Left renal cortex interstitium (tissue), 4 donors: Measurements from ENCODE around the gene NME2. TPM values are rescaled to one million over a fixed set of nuclear protein-coding genes. Genes with fewer than 3 reads are reported as not detected.
"Not testable (repeated sequence)": the region's sequence is repeated elsewhere in the genome, so short reads cannot be mapped to it uniquely, and the experiment has no call there.

Experiments
- DNase-seq, 4 donors: peaks; one replicate each; pipeline ENCODE4 v3.0.0-alpha.2; 2013; ENCODE audit warnings: low read depth in 4 of 4, low spot score in 2 of 4, missing footprints in 1 of 4
- polyA plus RNA-seq, 4 donors: library from polyadenylated mRNA; unstranded; fragments of 120-200 nt; gene quantifications; one replicate each; pipeline ENCODE4 v1.2.1, GENCODE V29; 2013; ENCODE audit not compliant: insufficient read length in 4 of 4

Gene NME2
- polyA plus RNA-seq, 4 donors = 231 to 326 (median 262) TPM

GRCh38 chr17:51150932-51151331, 15.3 kb upstream of the NME2 start:
- DNase-seq = no peak

- DNase-seq = no peak
These were observed 13.4 kb upstream of the NME2 start for GRCh38 chr17:51152766-51153209.

- DNase-seq = peak; percentile 97 to 98 (median 98)
These were observed 12.8 kb upstream of the NME2 start, which contains the start of gene NME1 for GRCh38 chr17:51153210-51154072. NME1 (plus strand) TSS chr17:51153559; CDS start chr17:51155655, 2,096 bp downstream.

GRCh38 chr17:51154176-51154575, 12.0 kb upstream of the NME2 start:
- DNase-seq = peak in 1 of 4 donors; percentile 13

GRCh38 chr17:51155416-51155815, 10.8 kb upstream of the NME2 start:
- DNase-seq = no peak

- DNase-seq = no peak
These were observed 6.6 kb upstream of the NME2 start for GRCh38 chr17:51159604-51160003.

- DNase-seq = no peak
These were observed 4.7 kb upstream of the NME2 start for GRCh38 chr17:51161541-51161940.

- no peak for DNase-seq
These were observed 1.1 kb upstream of the NME2 start for GRCh38 chr17:51164911-51165679.

- no peak for DNase-seq
These were observed 472 bp upstream of the NME2 start for GRCh38 chr17:51165680-51166197.

GRCh38 chr17:51166987-51167931, 1.0 kb downstream of the NME2 start:
- peak in 1 of 4 donors; percentile 18 for DNase-seq

- no peak for DNase-seq
These were observed 3.1 kb downstream of the NME2 start for GRCh38 chr17:51169340-51169739.

GRCh38 chr17:51170736-51171135, 4.5 kb downstream of the NME2 start:
- no peak for DNase-seq

GRCh38 chr17:51172030-51172429, 5.8 kb downstream of the NME2 start:
- not testable (repeated sequence) for DNase-seq

GRCh38 chr17:51180486-51180885, 14.3 kb downstream of the NME2 start:
- no peak for DNase-seq

- DNase-seq = no peak
These were observed 17.9 kb downstream of the NME2 start for GRCh38 chr17:51184124-51184523.

- DNase-seq = no peak
These were observed 19.6 kb downstream of the NME2 start for GRCh38 chr17:51185763-51186332.

- DNase-seq = no peak
These were observed 22.1 kb downstream of the NME2 start for GRCh38 chr17:51188271-51188833.

- no peak for DNase-seq
These were observed 23.0 kb downstream of the NME2 start for GRCh38 chr17:51189162-51189561.

GRCh38 chr17:51189628-51190027, 23.4 kb downstream of the NME2 start:
- DNase-seq = no peak
